Measurements from ENCODE around the gene MIER2.

GRCh38 chr19:351976-352625 lies 7.5 kb upstream of the MIER2 start:
- TF ChIP-seq JUND (IDR thresholded peaks at IDR 0.05) = no peak
- no peak for TF ChIP-seq YY1 (IDR thresholded peaks at IDR 0.05)
- TF ChIP-seq CTCF (IDR thresholded peaks at IDR 0.05; ENCODE audit: low read depth, low read length, missing input control) = no peak
- no peak for TF ChIP-seq RXRA (IDR thresholded peaks at IDR 0.05)
- no peak for TF ChIP-seq RAD21 (IDR thresholded peaks at IDR 0.05)

Measured in liver (tissue), 3 donors.